Measurements from ENCODE around the gene CHN2.

Gene CHN2

GRCh38 chr7:29345590-29345989 is 151.0 kb downstream of the CHN2 start:
- Histone ChIP-seq H3K4me3 (no peak overlapping the region), H3K27ac (no peak overlapping the region)

GRCh38 chr7:29346231-29346978 is 151.8 kb downstream of the CHN2 start:
- H3K27ac ChIP-seq = no peak overlapping the region
- no peak overlapping the region for H3K4me3 ChIP-seq

GRCh38 chr7:29349362-29349761 is 154.8 kb downstream of the CHN2 start:
- Histone ChIP-seq H3K4me3 (no peak overlapping the region), H3K27ac (no peak overlapping the region)

GRCh38 chr7:29350351-29350750 is 155.8 kb downstream of the CHN2 start:
- Histone ChIP-seq H3K27ac (no peak overlapping the region), H3K4me3 (no peak overlapping the region)

- Histone ChIP-seq H3K27ac (no peak overlapping the region), H3K4me3 (no peak overlapping the region)
Measured at GRCh38 chr7:29352041-29352440, 157.5 kb downstream of the CHN2 start.

GRCh38 chr7:29353810-29354209 is 159.2 kb downstream of the CHN2 start:
- H3K27ac ChIP-seq = no peak overlapping the region
- H3K4me3 ChIP-seq = no peak overlapping the region

- Histone ChIP-seq H3K4me3 (no peak overlapping the region), H3K27ac (no peak overlapping the region)
Measured at GRCh38 chr7:29354340-29354739, 159.8 kb downstream of the CHN2 start.

- H3K27ac ChIP-seq = no peak overlapping the region
Measured at GRCh38 chr7:29355388-29355787, 160.8 kb downstream of the CHN2 start.

GRCh38 chr7:29356631-29357030 is 162.1 kb downstream of the CHN2 start:
- Histone ChIP-seq H3K4me3 (no peak overlapping the region), H3K27ac (no peak overlapping the region)

More at GRCh38 chr7:29355388-29355787, 160.8 kb downstream of the CHN2 start:
- H3K4me3 ChIP-seq = no peak overlapping the region

GRCh38 chr7:29359482-29360093 is 165.0 kb downstream of the CHN2 start:
- no peak overlapping the region for H3K4me3 ChIP-seq
- H3K27ac ChIP-seq = no peak overlapping the region

GRCh38 chr7:29360633-29361625 is 166.4 kb downstream of the CHN2 start:
- Histone ChIP-seq H3K4me3 (no peak overlapping the region), H3K27ac (peak overlapping the region in 1 of 21 experiments; percentile 51)

GRCh38 chr7:29362380-29362779 is 167.8 kb downstream of the CHN2 start:
- Histone ChIP-seq H3K27ac (no peak overlapping the region), H3K4me3 (no peak overlapping the region)

GRCh38 chr7:29363636-29364425 is 169.3 kb downstream of the CHN2 start:
- no peak overlapping the region for H3K4me3 ChIP-seq
- H3K27ac ChIP-seq = no peak overlapping the region

GRCh38 chr7:29364661-29365060 is 170.1 kb downstream of the CHN2 start:
- Histone ChIP-seq H3K4me3 (no peak overlapping the region), H3K27ac (no peak overlapping the region)

- H3K4me3 ChIP-seq = no peak overlapping the region
- H3K27ac ChIP-seq = no peak overlapping the region
Measured at GRCh38 chr7:29365423-29365822, 170.8 kb downstream of the CHN2 start.

GRCh38 chr7:29367784-29368183 is 173.2 kb downstream of the CHN2 start:
- no peak overlapping the region for H3K27ac ChIP-seq
- no peak overlapping the region for H3K4me3 ChIP-seq

- Histone ChIP-seq H3K4me3 (no peak overlapping the region), H3K27ac (no peak overlapping the region)
Measured at GRCh38 chr7:29369909-29370488, 175.4 kb downstream of the CHN2 start.

- H3K4me3 ChIP-seq = no peak overlapping the region
- H3K27ac ChIP-seq = no peak overlapping the region
Measured at GRCh38 chr7:29370531-29371314, 176.1 kb downstream of the CHN2 start.

All from skin epidermis (tissue), 12 donors.